Mononuclear cell (primary cell): ENCODE results near the gene PALLD. TPM values are rescaled to one million over a fixed set of nuclear protein-coding genes. Genes with fewer than 3 reads are reported as not detected.

ENCODE experiments used
- H3K27me3 ChIP-seq: 2 replicates; pipeline ENCODE4 v1.6.0; 2011; ENCODE audit warnings: low read length, control low read depth; ENCODE audit not compliant: insufficient read depth
- H3K4me1 ChIP-seq: 2 replicates; pipeline ENCODE4 v1.5.1; 2011; ENCODE audit warnings: mild to moderate bottlenecking, low read length, control low read depth; ENCODE audit not compliant: insufficient read depth
- H3K4me3 ChIP-seq: 2 replicates; pipeline ENCODE4 v1.5.1; 2011; ENCODE audit warnings: mild to moderate bottlenecking, low read length, moderate library complexity
- H3K9me3 ChIP-seq: 2 replicates; pipeline ENCODE4 v1.5.1; 2011; ENCODE audit warnings: low read depth, mild to moderate bottlenecking, control low read depth, low read length
- total RNA-seq: library from RNA; depleted of rRNA; stranded (reverse); fragments of >200 nt; gene quantifications from one replicate; pipeline ENCODE4 v1.2.3, GENCODE V29; 2012

Gene PALLD
- total RNA-seq, 1 donor, result 1.8 TPM

GRCh38 chr4:168781926-168782325, 285.1 kb downstream of the PALLD start:
- Histone ChIP-seq H3K27me3 (no peaks in the 10 kb centered on the region), H3K4me3 (no peak overlapping the region), H3K4me1 (no peaks in the 10 kb centered on the region), H3K9me3 (no peaks in the 10 kb centered on the region)

- H3K4me3 ChIP-seq, result no peak overlapping the region
Observed at GRCh38 chr4:168782439-168782838, 285.6 kb downstream of the PALLD start.

GRCh38 chr4:168784786-168785461, 288.1 kb downstream of the PALLD start:
- Histone ChIP-seq H3K27me3 (no peaks in the 10 kb centered on the region), H3K4me3 (no peak overlapping the region), H3K9me3 (no peaks in the 10 kb centered on the region), H3K4me1 (peaks cover 2% of the 10 kb centered on the region)

More at GRCh38 chr4:168782439-168782838, 285.6 kb downstream of the PALLD start:
- Histone ChIP-seq H3K9me3 (no peaks in the 10 kb centered on the region), H3K27me3 (no peaks in the 10 kb centered on the region), H3K4me1 (no peaks in the 10 kb centered on the region)

GRCh38 chr4:168787334-168787733, 290.5 kb downstream of the PALLD start:
- no peaks in the 10 kb centered on the region for H3K9me3 ChIP-seq
- no peaks in the 10 kb centered on the region for H3K27me3 ChIP-seq
- no peak overlapping the region for H3K4me3 ChIP-seq
- peaks cover 9% of the 10 kb centered on the region for H3K4me1 ChIP-seq

- Histone ChIP-seq H3K9me3 (no peaks in the 10 kb centered on the region), H3K4me1 (peaks cover 9% of the 10 kb centered on the region), H3K27me3 (no peaks in the 10 kb centered on the region), H3K4me3 (no peak overlapping the region)
Observed at GRCh38 chr4:168787801-168788595, 291.1 kb downstream of the PALLD start.

GRCh38 chr4:168790898-168791297, 294.0 kb downstream of the PALLD start:
- Histone ChIP-seq H3K4me1 (peaks cover 17% of the 10 kb centered on the region), H3K4me3 (no peak overlapping the region), H3K27me3 (no peaks in the 10 kb centered on the region), H3K9me3 (no peaks in the 10 kb centered on the region)

GRCh38 chr4:168791376-168791775, 294.5 kb downstream of the PALLD start:
- no peaks in the 10 kb centered on the region for H3K27me3 ChIP-seq
- no peak overlapping the region for H3K4me3 ChIP-seq
- peaks cover 21% of the 10 kb centered on the region for H3K4me1 ChIP-seq
- no peaks in the 10 kb centered on the region for H3K9me3 ChIP-seq

- Histone ChIP-seq H3K9me3 (no peaks in the 10 kb centered on the region), H3K4me3 (no peak overlapping the region), H3K4me1 (peaks cover 38% of the 10 kb centered on the region), H3K27me3 (no peaks in the 10 kb centered on the region)
Observed at GRCh38 chr4:168793542-168793941, 296.7 kb downstream of the PALLD start.

- H3K4me3 ChIP-seq, result no peak overlapping the region
- peaks cover 40% of the 10 kb centered on the region for H3K4me1 ChIP-seq
- H3K27me3 ChIP-seq, result no peaks in the 10 kb centered on the region
Observed at GRCh38 chr4:168794092-168794707, 297.3 kb downstream of the PALLD start.

GRCh38 chr4:168794881-168795280, 298.0 kb downstream of the PALLD start:
- H3K27me3 ChIP-seq, result no peaks in the 10 kb centered on the region
- no peaks in the 10 kb centered on the region for H3K9me3 ChIP-seq

More at GRCh38 chr4:168794092-168794707, 297.3 kb downstream of the PALLD start:
- H3K9me3 ChIP-seq, result no peaks in the 10 kb centered on the region

GRCh38 chr4:168795346-168795745, 298.5 kb downstream of the PALLD start:
- Histone ChIP-seq H3K4me1 (peaks cover 35% of the 10 kb centered on the region), H3K27me3 (no peaks in the 10 kb centered on the region), H3K4me3 (no peak overlapping the region), H3K9me3 (no peaks in the 10 kb centered on the region)

More at GRCh38 chr4:168794881-168795280, 298.0 kb downstream of the PALLD start:
- peaks cover 40% of the 10 kb centered on the region for H3K4me1 ChIP-seq
- no peak overlapping the region for H3K4me3 ChIP-seq

- Histone ChIP-seq H3K4me1 (peaks cover 33% of the 10 kb centered on the region), H3K4me3 (no peak overlapping the region), H3K9me3 (no peaks in the 10 kb centered on the region), H3K27me3 (no peaks in the 10 kb centered on the region)
Observed at GRCh38 chr4:168796362-168797106, 299.7 kb downstream of the PALLD start.

- no peak overlapping the region for H3K4me3 ChIP-seq
- no peaks in the 10 kb centered on the region for H3K9me3 ChIP-seq
- H3K4me1 ChIP-seq, result peaks cover 33% of the 10 kb centered on the region
- H3K27me3 ChIP-seq, result no peaks in the 10 kb centered on the region
Observed at GRCh38 chr4:168797194-168797593, 300.3 kb downstream of the PALLD start.

- peaks cover 33% of the 10 kb centered on the region for H3K4me1 ChIP-seq
- H3K4me3 ChIP-seq, result no peak overlapping the region
- H3K27me3 ChIP-seq, result no peaks in the 10 kb centered on the region
- no peaks in the 10 kb centered on the region for H3K9me3 ChIP-seq
Observed at GRCh38 chr4:168797738-168798375, 301.0 kb downstream of the PALLD start.
